Peyer's patch (tissue), 4 donors: ENCODE results near the gene PCK1.

Experiments
- POLR2A ChIP-seq, 2 donors: fragments of 450-650 bp; IDR thresholded peaks; one replicate each; pipeline ENCODE4 v1.5.1; 2017; ENCODE audit warnings: antibody characterized with exemption in 2 of 2, mild to moderate bottlenecking in 2 of 2, moderate library complexity in 2 of 2
- TF ChIP-seq, protein P1 (sequence below), 6 experiments: fragments of 450-650 bp in 4 of 6; fragments of 200-600 bp in 2 of 6; sonication (generic) in 1 of 6; IDR thresholded peaks; one replicate each; pipeline ENCODE4 v1.5.1; 2017 to 2019; ENCODE audit warnings: antibody characterized with exemption in 6 of 6, mild to moderate bottlenecking in 3 of 6, moderate library complexity in 1 of 6

DNA sequence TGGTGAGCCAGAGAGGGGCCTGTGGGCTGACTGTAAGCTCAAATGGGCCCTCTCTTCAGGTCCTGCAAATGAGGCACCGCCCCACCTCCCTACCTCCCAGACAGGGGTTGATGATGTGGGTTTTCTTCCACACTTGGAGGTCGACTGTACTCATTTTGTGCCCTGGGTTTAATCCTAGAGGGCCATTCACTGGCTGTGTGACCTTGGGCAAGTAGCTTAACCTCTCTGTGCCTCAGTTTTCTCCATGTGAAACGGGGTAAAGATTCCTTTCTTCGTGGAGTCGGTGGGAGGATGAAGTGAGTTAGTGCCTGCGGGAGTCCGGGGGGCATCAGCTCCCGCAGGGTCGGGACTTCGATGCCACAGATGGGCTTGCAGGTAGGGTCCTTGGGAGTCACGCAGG lies 35.4 kb downstream of the PCK1 start:
- TF ChIP-seq, protein P1, sequence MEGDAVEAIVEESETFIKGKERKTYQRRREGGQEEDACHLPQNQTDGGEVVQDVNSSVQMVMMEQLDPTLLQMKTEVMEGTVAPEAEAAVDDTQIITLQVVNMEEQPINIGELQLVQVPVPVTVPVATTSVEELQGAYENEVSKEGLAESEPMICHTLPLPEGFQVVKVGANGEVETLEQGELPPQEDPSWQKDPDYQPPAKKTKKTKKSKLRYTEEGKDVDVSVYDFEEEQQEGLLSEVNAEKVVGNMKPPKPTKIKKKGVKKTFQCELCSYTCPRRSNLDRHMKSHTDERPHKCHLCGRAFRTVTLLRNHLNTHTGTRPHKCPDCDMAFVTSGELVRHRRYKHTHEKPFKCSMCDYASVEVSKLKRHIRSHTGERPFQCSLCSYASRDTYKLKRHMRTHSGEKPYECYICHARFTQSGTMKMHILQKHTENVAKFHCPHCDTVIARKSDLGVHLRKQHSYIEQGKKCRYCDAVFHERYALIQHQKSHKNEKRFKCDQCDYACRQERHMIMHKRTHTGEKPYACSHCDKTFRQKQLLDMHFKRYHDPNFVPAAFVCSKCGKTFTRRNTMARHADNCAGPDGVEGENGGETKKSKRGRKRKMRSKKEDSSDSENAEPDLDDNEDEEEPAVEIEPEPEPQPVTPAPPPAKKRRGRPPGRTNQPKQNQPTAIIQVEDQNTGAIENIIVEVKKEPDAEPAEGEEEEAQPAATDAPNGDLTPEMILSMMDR (IDR thresholded peaks at IDR 0.05): no peak
- no peak for TF ChIP-seq POLR2A (IDR thresholded peaks at IDR 0.05)
